ENCODE results near the gene QKI.

QKI gene

GRCh38 chr6:163626073-163626867 lies 211.8 kb downstream of the QKI start:
- no peak for DNase-seq

GRCh38 chr6:163627274-163628062 lies 212.9 kb downstream of the QKI start:
- no peak for DNase-seq
